Measurements from ENCODE around the gene MVB12B.

- TF ChIP-seq CTCF (IDR thresholded peaks at IDR 0.05; ENCODE audit: low read depth, low read length) (no peak), EZH2phosphoT487 (IDR thresholded peaks at IDR 0.05; ENCODE audit: low read depth) (no peak)
Observed at GRCh38 chr9:126516561-126516935, 189.9 kb downstream of the MVB12B start.

Data from OCI-LY3 (cell line).